IMR-90 (cell line): ENCODE measurements around the gene RAP1GAP2. TPM values are rescaled to one million over a fixed set of nuclear protein-coding genes. Genes with fewer than 3 reads are reported as not detected.

Source experiments
- ATAC-seq: fragments of 200-7000 bp; cut with Tn5 transposase; 2 replicates; pipeline ENCODE4 v1.9.1; 2020; ENCODE audit warnings: low read depth, mild to moderate bottlenecking, moderate library complexity
- BruUV-seq: library from RNA; stranded (reverse); fragments of 400-500 nt; replicated peaks from 2 replicates; lab custom pipeline; 2021; lab: Mats Ljungman, UMichigan
- CTCF ChIA-PET: fragments of 300-600 bp; formaldehyde crosslinking; extraction: SDS; loops from one replicate; lab custom pipeline; 2021; ENCODE audit warnings: antibody characterized with exemption; lab: Yijun Ruan, JAX
- POLR2A ChIA-PET: fragments of 300-600 bp; sonication (Branson Sonifier 250); formaldehyde crosslinking; loops from one replicate; lab custom pipeline; 2022; ENCODE audit warnings: antibody characterized with exemption; ENCODE audit not compliant: unreplicated experiment; lab: Charles Lee
- DNase-seq: peaks from one replicate; pipeline ENCODE4 v3.0.0; 2013
- H2AFZ ChIP-seq: replicated peaks from 2 replicates; pipeline ENCODE3; 2013; ENCODE audit warnings: low read length, mild to moderate bottlenecking; ENCODE audit not compliant: poor library complexity
- H2AK5ac ChIP-seq: 2 replicates; pipeline ENCODE4 v1.6.1; 2013; ENCODE audit warnings: low read depth, low read length, inconsistent platforms
- H2AK9ac ChIP-seq: replicated peaks from 2 replicates; pipeline ENCODE3; 2013; ENCODE audit warnings: mild to moderate bottlenecking, low read depth, low read length, moderate library complexity; ENCODE audit not compliant: poor library complexity
- H2BK120ac ChIP-seq: 2 replicates; pipeline ENCODE4 v1.6.1; 2013; ENCODE audit warnings: low read depth, low read length, inconsistent platforms
- H2BK15ac ChIP-seq: 3 replicates; pipeline ENCODE4 v1.6.1; 2013; ENCODE audit warnings: low read depth, low read length, inconsistent platforms
- H2BK20ac ChIP-seq: 2 replicates; pipeline ENCODE4 v1.6.1; 2013; ENCODE audit warnings: low read depth, mild to moderate bottlenecking, inconsistent platforms, low read length, moderate library complexity
- H2BK5ac ChIP-seq: 2 replicates; pipeline ENCODE4 v1.6.1; 2013; ENCODE audit warnings: mild to moderate bottlenecking, low read depth, low read length, inconsistent platforms; ENCODE audit not compliant: poor library complexity, severe bottlenecking
- H3K14ac ChIP-seq: replicated peaks from 2 replicates; pipeline ENCODE4 v1.6.1; 2013; ENCODE audit warnings: low read depth, low read length, inconsistent platforms
- H3K18ac ChIP-seq: 2 replicates; pipeline ENCODE4 v1.6.1; 2013; ENCODE audit warnings: low read depth, low read length, control low read depth
- H3K23ac ChIP-seq: 2 replicates; pipeline ENCODE4 v1.6.1; 2013; ENCODE audit warnings: low read depth, low read length, inconsistent platforms
- H3K27ac ChIP-seq: 2 replicates; pipeline ENCODE4 v1.5.1; 2013; ENCODE audit warnings: mild to moderate bottlenecking, control low read depth, low read length; ENCODE audit not compliant: insufficient read depth
- H3K27me3 ChIP-seq: 2 replicates; pipeline ENCODE4 v1.6.1; 2013; ENCODE audit warnings: low read length; ENCODE audit not compliant: control insufficient read depth, insufficient read depth
- H3K36me3 ChIP-seq: 2 replicates; pipeline ENCODE4 v1.6.1; 2013; ENCODE audit warnings: low read length, mixed read lengths; ENCODE audit not compliant: control insufficient read depth, insufficient read depth
- H3K4ac ChIP-seq: 2 replicates; pipeline ENCODE4 v1.6.1; 2013; ENCODE audit warnings: low read depth, low read length, inconsistent platforms
- H3K4me1 ChIP-seq: 2 replicates; pipeline ENCODE4 v1.6.1; 2013; ENCODE audit warnings: low read length, mixed read lengths; ENCODE audit not compliant: control insufficient read depth, insufficient read depth
- H3K4me2 ChIP-seq: 2 replicates; pipeline ENCODE4 v1.6.1; 2013; ENCODE audit warnings: low read depth, mild to moderate bottlenecking, control low read depth, low read length, moderate library complexity
- H3K4me3 ChIP-seq: 2 replicates; pipeline ENCODE4 v1.5.1; 2013; ENCODE audit warnings: low read depth, mild to moderate bottlenecking, control low read depth, low read length, moderate library complexity; ENCODE audit not compliant: insufficient read depth
- H3K56ac ChIP-seq: 2 replicates; pipeline ENCODE4 v1.6.1; 2013; ENCODE audit warnings: low read length, inconsistent platforms; ENCODE audit not compliant: insufficient read depth; ENCODE audit errors: extremely low read depth
- H3K79me1 ChIP-seq, 2 experiments: 2 replicates each; pipeline ENCODE4 v1.6.1; 2013; ENCODE audit warnings: low read length in 2 of 2, inconsistent platforms in 1 of 2, low read depth in 1 of 2
- H3K9ac ChIP-seq: 2 replicates; pipeline ENCODE4 v1.6.1; 2013; ENCODE audit warnings: low read depth, low read length, control low read depth
- H3K9me1 ChIP-seq: 2 replicates; pipeline ENCODE4 v1.6.1; 2013; ENCODE audit warnings: low read length, inconsistent platforms; ENCODE audit not compliant: insufficient read depth
- H3K9me3 ChIP-seq: 2 replicates; pipeline ENCODE4 v1.6.1; 2013; ENCODE audit warnings: low read length; ENCODE audit not compliant: control insufficient read depth, insufficient read depth
- H4K20me1 ChIP-seq: 2 replicates; pipeline ENCODE4 v1.6.1; 2013; ENCODE audit warnings: low read length, inconsistent platforms; ENCODE audit not compliant: insufficient read depth
- H4K5ac ChIP-seq: 2 replicates; pipeline ENCODE4 v1.6.1; 2013; ENCODE audit warnings: mild to moderate bottlenecking, low read depth, low read length, control low read depth
- H4K8ac ChIP-seq, 2 experiments: 2 replicates each; pipeline ENCODE4 v1.6.1; 2013; ENCODE audit warnings: low read depth in 2 of 2, low read length in 2 of 2, control low read depth in 1 of 2, inconsistent platforms in 1 of 2
- H4K91ac ChIP-seq: 2 replicates; pipeline ENCODE4 v1.6.1; 2013; ENCODE audit warnings: low read depth, low read length, inconsistent platforms; ENCODE audit not compliant: insufficient read depth
- BHLHE40 ChIP-seq: fragments of 150-350 bp; IDR thresholded peaks from 2 replicates; pipeline ENCODE4 v1.6.1; 2016; ENCODE audit warnings: mild to moderate bottlenecking, low read depth, low read length
- ELK1 ChIP-seq: fragments of 150-350 bp; IDR thresholded peaks from 2 replicates; pipeline ENCODE4 v1.6.1; 2016; ENCODE audit warnings: low read depth, mild to moderate bottlenecking, low read length, moderate library complexity, borderline replicate concordance
- FOS ChIP-seq: fragments of 150-350 bp; IDR thresholded peaks from 2 replicates; pipeline ENCODE4 v1.6.1; 2016; ENCODE audit warnings: low read depth, low read length
- MAZ ChIP-seq: IDR thresholded peaks from 2 replicates; pipeline ENCODE4 v1.6.1; 2012; ENCODE audit warnings: low read depth, mild to moderate bottlenecking, low read length, improper control_type of control experiment, moderate library complexity, borderline replicate concordance
- RCOR1 ChIP-seq: IDR thresholded peaks from 2 replicates; pipeline ENCODE4 v1.6.1; 2012; ENCODE audit warnings: mild to moderate bottlenecking, low read length, improper control_type of control experiment; ENCODE audit not compliant: insufficient replicate concordance
- RFX5 ChIP-seq: IDR thresholded peaks from 2 replicates; pipeline ENCODE4 v1.8.0; 2012; ENCODE audit warnings: low read depth, mild to moderate bottlenecking, low read length, moderate library complexity
- SMC3 ChIP-seq: fragments of 150-350 bp; IDR thresholded peaks from 2 replicates; pipeline ENCODE4 v1.6.1; 2016; ENCODE audit warnings: low read depth, mild to moderate bottlenecking, antibody characterized with exemption, low read length, moderate library complexity
- WGBS, 2 experiments: methylation state at CpG; one replicate each; pipeline versions ENCODE4 v1.1.5 to v1.1.7; 2013; ENCODE audit warnings: missing lambda C conversion rate in 2 of 2; ENCODE audit not compliant: insufficient read length in 1 of 2; ENCODE audit errors: extremely low coverage in 2 of 2; 5-methylcytosine and 5-hydroxymethylcytosine counted together
- dilution Hi-C: fragments of 300-500 bp; cut with HindIII; formaldehyde crosslinking; loops from one replicate; pipeline ENCODE4 v1.14.3; 2018; ENCODE audit warnings: low sequenced_read_pairs; ENCODE audit not compliant: unreplicated experiment
- in situ Hi-C: fragments of 300-500 bp; cut with MboI; formaldehyde crosslinking; loops from 3 replicates; pipeline ENCODE4 v1.14.3; 2019; ENCODE audit warnings: low sequenced_read_pairs, inconsistent platforms, mixed read lengths
- intact Hi-C: fragments of 100-400 bp; cut with micrococcal nuclease; formaldehyde crosslinking; loops from 2 replicates; pipeline ENCODE4 v1.10.0; 2022
- polyA plus RNA-seq, 3 experiments: library from polyadenylated mRNA; depleted of rRNA; stranded (reverse); fragments of >200 nt; gene quantifications; 2 replicates each; pipeline ENCODE4 v1.2.3, GENCODE V29; 2012; ENCODE audit warnings: low replicate concordance in 1 of 3
- total RNA-seq: library from RNA; depleted of rRNA; stranded (reverse); fragments of >200 nt; gene quantifications from 2 replicates; pipeline ENCODE4 v1.2.3, GENCODE V29; 2012
- TF ChIP-seq, protein P1 (sequence below): fragments of 150-350 bp; IDR thresholded peaks from 2 replicates; pipeline ENCODE4 v1.6.1; 2017; ENCODE audit warnings: mild to moderate bottlenecking, antibody characterized with exemption, low read length, low read depth

The RAP1GAP2 gene
- total and polyA plus RNA-seq, 2 of the 4 experiments (the other 2 are of a cell fraction): 5.7 to 7.5 TPM

- no peaks in the 10 kb centered on the region for H3K4me1 ChIP-seq
- H3K14ac ChIP-seq: no peak overlapping the region
- no peak overlapping the region for H3K23ac ChIP-seq
- no peaks in the 10 kb centered on the region for H3K79me1 ChIP-seq
- no peaks in the 10 kb centered on the region for H4K20me1 ChIP-seq
- DNase-seq: no peak
- CTCF ChIA-PET: interaction anchor here (0.8 kb wide), 1 partner anchor 11 kb away, joined by 3 read pairs; no protein-coding TSS in a partner anchor
- no peaks in the 10 kb centered on the region for H3K36me3 ChIP-seq
- no peaks in the 10 kb centered on the region for H3K9me1 ChIP-seq
- dilution Hi-C loops (no loop called here), intact Hi-C loops (no loop called here), in situ Hi-C loops (no loop called here)
- BruUV-seq: no TSS peak
- H3K27ac ChIP-seq: no peak overlapping the region
- H2BK5ac ChIP-seq: no peak overlapping the region
- ATAC-seq: no peak
- no peak overlapping the region for H3K4me2 ChIP-seq
- H3K56ac ChIP-seq: no peak overlapping the region
- H3K9ac ChIP-seq: no peak overlapping the region
- no peak overlapping the region for H3K18ac ChIP-seq
- H2AFZ ChIP-seq: no peak overlapping the region
- H3K9me3 ChIP-seq: no peaks in the 10 kb centered on the region
- no peak overlapping the region for H2AK9ac ChIP-seq
- H3K27me3 ChIP-seq: peaks cover 34% of the 10 kb centered on the region
- no peak overlapping the region for H2AK5ac ChIP-seq
- 67% methylated on average over 4 of the region's 6 CpGs; no CpG with 5 or more reads in 1 of the 2 experiments for WGBS, 2 experiments
- H2BK20ac ChIP-seq: no peak overlapping the region
- no peak overlapping the region for H3K4me3 ChIP-seq
- H4K8ac ChIP-seq: no peak overlapping the region
- no peak overlapping the region for H3K4ac ChIP-seq
- H2BK120ac ChIP-seq: no peak overlapping the region
- H4K91ac ChIP-seq: no peak overlapping the region
- POLR2A ChIA-PET: interaction anchor here (0.5 to 0.7 kb wide), 3 partner anchors 11 to 852 kb away, joined by 5 to 18 read pairs (median 6); no protein-coding TSS in a partner anchor
- H2BK15ac ChIP-seq: no peak overlapping the region
- no peak overlapping the region for H4K5ac ChIP-seq
- no peak for TF ChIP-seq RCOR1
- TF ChIP-seq BHLHE40: no peak
- TF ChIP-seq MAZ: no peak
- TF ChIP-seq, protein P1, sequence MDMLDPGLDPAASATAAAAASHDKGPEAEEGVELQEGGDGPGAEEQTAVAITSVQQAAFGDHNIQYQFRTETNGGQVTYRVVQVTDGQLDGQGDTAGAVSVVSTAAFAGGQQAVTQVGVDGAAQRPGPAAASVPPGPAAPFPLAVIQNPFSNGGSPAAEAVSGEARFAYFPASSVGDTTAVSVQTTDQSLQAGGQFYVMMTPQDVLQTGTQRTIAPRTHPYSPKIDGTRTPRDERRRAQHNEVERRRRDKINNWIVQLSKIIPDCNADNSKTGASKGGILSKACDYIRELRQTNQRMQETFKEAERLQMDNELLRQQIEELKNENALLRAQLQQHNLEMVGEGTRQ: no peak
- TF ChIP-seq FOS: no peak
- TF ChIP-seq SMC3: no peak
- TF ChIP-seq ELK1: no peak
- no peak for TF ChIP-seq RFX5
These were observed 21.0 kb upstream of the RAP1GAP2 start for GRCh38 chr17:2775206-2775605.
